ENCODE measurements around the gene RABGEF1.

GRCh38 chr7:66699998-66700397, 40.5 kb upstream of the RABGEF1 start:
- TF ChIP-seq CTCF (IDR thresholded peaks at IDR 0.05; ENCODE audit: low read depth, low read length, missing input control) (no peak), YY1 (IDR thresholded peaks at IDR 0.05) (no peak), GABPA (IDR thresholded peaks at IDR 0.05 in 1 of 2, conservative IDR thresholded peaks at IDR 0.05 in 1 of 2) (no peak), JUND (IDR thresholded peaks at IDR 0.05) (no peak), RAD21 (IDR thresholded peaks at IDR 0.05) (no peak), EGR1 (IDR thresholded peaks at IDR 0.05; ENCODE audit: low read depth in 2 of 2) (no peak), REST (IDR thresholded peaks at IDR 0.05) (no peak), SP1 (IDR thresholded peaks at IDR 0.05) (no peak), TAF1 (conservative IDR thresholded peaks at IDR 0.05) (no peak), HNF4G (IDR thresholded peaks at IDR 0.05) (no peak), MAX (IDR thresholded peaks at IDR 0.05) (no peak), FOXA1 (IDR thresholded peaks at IDR 0.05) (no peak)
